Fibroblast of skin of back (primary cell): ENCODE measurements around the gene DFFA.
"Not testable (repeated sequence)": the region's sequence is repeated elsewhere in the genome, so short reads cannot be mapped to it uniquely, and the experiment has no call there.

Experiments
- DNase-seq: peaks from one replicate; pipeline ENCODE4 v3.0.0-alpha.2; 2013

Gene DFFA

GRCh38 chr1:10504249-10504648, 31.9 kb upstream of the DFFA start:
- no peak for DNase-seq

GRCh38 chr1:10502206-10502605, 29.9 kb upstream of the DFFA start:
- DNase-seq, result no peak

- no peak for DNase-seq
These were observed 25.9 kb upstream of the DFFA start for GRCh38 chr1:10498231-10498630.

- no peak for DNase-seq
These were observed 24.8 kb upstream of the DFFA start for GRCh38 chr1:10497109-10497508.

GRCh38 chr1:10495952-10496351, 23.6 kb upstream of the DFFA start:
- no peak for DNase-seq

GRCh38 chr1:10495475-10495817, 23.1 kb upstream of the DFFA start:
- DNase-seq, result no peak

- peak; percentile 67 for DNase-seq
These were observed 22.6 kb upstream of the DFFA start for GRCh38 chr1:10494754-10495474.

- no peak for DNase-seq
These were observed 22.1 kb upstream of the DFFA start for GRCh38 chr1:10494418-10494753.

- DNase-seq, result no peak
These were observed 18.1 kb upstream of the DFFA start for GRCh38 chr1:10490286-10490970.

GRCh38 chr1:10489291-10490055, 17.1 kb upstream of the DFFA start:
- DNase-seq, result no peak

- DNase-seq, result no peak
These were observed 12.2 kb upstream of the DFFA start for GRCh38 chr1:10484521-10484920.

GRCh38 chr1:10480614-10481013, 8.3 kb upstream of the DFFA start:
- no peak for DNase-seq

GRCh38 chr1:10479296-10479695, 7.0 kb upstream of the DFFA start:
- DNase-seq, result no peak

- no peak for DNase-seq
These were observed 3.2 kb upstream of the DFFA start for GRCh38 chr1:10475510-10475909.

- DNase-seq, result peak; percentile 91
These were observed 2.5 kb upstream of the DFFA start, which contains the start of gene PEX14 for GRCh38 chr1:10474613-10475507. Gene PEX14, plus strand, starts transcription at chr1:10474950. Its CDS starts 17 bp downstream, at chr1:10474967.

- not testable (repeated sequence) for DNase-seq
These were observed 1.9 kb upstream of the DFFA start for GRCh38 chr1:10474309-10474612.

GRCh38 chr1:10473145-10473765, 926 bp upstream of the DFFA start:
- DNase-seq, result no peak

- no peak for DNase-seq
These were observed 714 bp downstream of the DFFA start for GRCh38 chr1:10471411-10472219.

GRCh38 chr1:10470043-10470442, 2.3 kb downstream of the DFFA start:
- DNase-seq, result no peak

- DNase-seq, result no peak
These were observed 5.3 kb downstream of the DFFA start for GRCh38 chr1:10467078-10467477.

GRCh38 chr1:10459184-10459583, 13.1 kb downstream of the DFFA start:
- peak; percentile 68 for DNase-seq

GRCh38 chr1:10457875-10458274, 14.5 kb downstream of the DFFA start:
- no peak for DNase-seq
